ENCODE data around the gene GRIN2C.
A peak's percentile ranks its signal among the peaks of the same experiment; 100 is the strongest.

GRIN2C gene

GRCh38 chr17:74819801-74820436 is 39.8 kb downstream of the GRIN2C start:
- no peak for TF ChIP-seq CTCF (IDR thresholded peaks at IDR 0.05; ENCODE audit: low read depth, low read length, missing control alignments)
- DNase-seq (ENCODE audit: extremely low read depth, low read depth): no peak
- H3K4me3 ChIP-seq (replicated peaks; ENCODE audit: low read depth, low read length): no peak overlapping the region

DNA sequence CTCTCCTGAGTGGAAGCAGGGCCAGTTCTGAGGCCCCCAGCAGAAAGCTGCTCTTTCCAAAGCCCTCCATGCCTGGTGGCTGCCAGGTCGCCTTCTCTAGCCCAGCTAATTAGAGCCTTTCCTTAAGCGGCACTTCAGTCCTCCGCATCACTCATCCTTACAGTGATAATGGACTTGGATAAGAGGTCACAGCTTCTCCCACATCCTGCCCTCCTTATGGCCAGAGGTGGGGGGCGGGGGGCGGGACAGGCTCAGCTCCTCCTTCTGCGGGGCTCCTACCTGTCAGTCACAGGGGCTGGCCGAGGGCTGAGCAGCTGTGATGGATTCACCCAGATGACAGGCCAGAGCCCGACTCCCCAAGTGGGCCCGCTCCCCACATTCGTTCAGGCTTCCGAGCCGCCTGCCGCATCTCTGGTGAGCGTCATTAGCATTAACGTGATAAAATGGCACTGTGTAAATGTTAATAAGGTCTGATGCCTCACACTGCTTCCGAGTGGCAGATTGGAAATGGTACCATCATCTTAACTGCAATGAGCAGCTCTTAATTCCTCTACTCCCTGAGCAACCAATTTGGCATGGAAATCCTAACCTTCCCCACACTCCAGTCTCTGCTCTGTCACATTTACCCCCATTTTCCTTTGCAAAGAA is 41.3 kb downstream of the GRIN2C start:
- no peak for TF ChIP-seq CTCF (IDR thresholded peaks at IDR 0.05; ENCODE audit: low read depth, low read length, missing control alignments)
- H3K4me3 ChIP-seq (replicated peaks; ENCODE audit: low read depth, low read length): no peak overlapping the region
- no peak for DNase-seq (ENCODE audit: extremely low read depth, low read depth)

DNA sequence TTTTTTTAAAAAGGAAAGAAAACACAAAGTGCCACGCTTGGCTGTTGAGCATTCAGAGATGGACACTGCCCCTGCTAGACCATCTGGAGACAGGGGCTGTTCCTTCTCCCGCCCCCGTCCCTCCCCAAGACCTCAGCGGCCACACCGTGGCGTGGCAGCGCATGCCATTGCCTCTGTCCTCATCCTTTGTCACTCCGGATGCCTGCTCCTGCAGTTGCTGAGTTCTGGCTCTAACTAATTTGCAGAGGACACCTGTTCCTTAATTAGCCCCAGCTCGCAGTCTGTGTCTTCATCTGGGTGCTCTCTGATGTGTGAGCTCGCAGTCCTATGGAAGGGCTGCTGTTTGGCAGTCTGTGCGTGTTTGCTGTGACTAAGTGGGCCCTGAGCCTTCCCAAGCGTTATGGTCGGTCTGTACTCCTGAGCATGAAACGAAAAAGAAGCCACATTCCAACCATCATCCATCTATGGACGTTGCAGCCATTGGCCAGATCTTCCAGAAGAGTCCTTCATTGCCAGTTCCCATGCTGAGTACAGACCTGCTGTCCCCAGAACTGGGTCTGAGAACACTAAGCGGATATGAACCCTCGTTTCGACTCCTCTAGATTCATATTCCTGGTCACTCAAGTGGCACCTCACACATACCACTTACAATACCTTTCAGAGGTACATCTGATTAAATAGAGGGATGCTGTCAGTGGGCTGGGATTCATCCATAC is 42.6 kb downstream of the GRIN2C start:
- DNase-seq (ENCODE audit: extremely low read depth, low read depth): no peak
- H3K4me3 ChIP-seq (replicated peaks; ENCODE audit: low read depth, low read length): no peak overlapping the region
- no peak for TF ChIP-seq CTCF (IDR thresholded peaks at IDR 0.05; ENCODE audit: low read depth, low read length, missing control alignments)

DNA sequence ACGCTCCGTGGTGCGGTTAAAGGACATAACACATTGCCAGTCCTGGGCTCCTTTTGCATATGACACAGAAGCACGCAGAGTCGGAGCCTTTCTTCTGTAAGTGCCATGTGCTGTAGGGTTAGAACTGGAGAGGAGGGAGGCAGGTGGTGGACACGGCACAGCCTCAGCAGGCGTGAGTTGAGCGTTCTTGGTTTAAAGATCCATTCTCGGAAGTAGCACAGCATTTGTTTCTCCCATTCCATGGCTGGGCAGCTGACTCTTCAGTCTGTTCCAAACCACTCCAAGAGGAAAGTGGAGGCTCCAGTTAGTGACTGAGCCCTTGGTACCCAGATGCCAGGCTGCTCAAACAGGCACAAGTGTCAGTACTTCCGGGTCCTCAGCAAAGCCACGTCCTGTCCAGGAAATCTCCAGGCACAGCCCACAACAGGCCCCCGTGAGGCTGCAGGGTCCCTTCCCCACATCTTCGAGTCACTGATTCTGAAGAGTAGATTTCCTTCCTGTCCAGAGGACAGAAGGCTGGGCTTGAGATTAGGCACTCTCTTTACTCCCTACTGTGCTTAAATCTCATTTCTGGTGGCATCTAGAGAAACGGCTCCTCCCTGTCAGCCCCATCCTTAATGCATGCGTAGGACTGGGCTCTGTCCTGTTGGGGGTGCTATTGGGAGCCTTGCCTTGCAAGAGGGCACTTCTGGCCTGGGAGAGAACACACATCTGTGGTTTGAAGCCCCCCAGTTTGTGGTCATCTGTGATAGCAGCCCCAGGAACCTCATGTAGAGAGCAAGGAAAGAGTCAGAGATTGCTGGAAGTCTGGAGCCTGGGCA is 43.9 kb downstream of the GRIN2C start:
- peak; percentile 39 for TF ChIP-seq CTCF (IDR thresholded peaks at IDR 0.05; ENCODE audit: low read depth, low read length, missing control alignments)
- no peak for DNase-seq (ENCODE audit: extremely low read depth, low read depth)
- H3K4me3 ChIP-seq (replicated peaks; ENCODE audit: low read depth, low read length): no peak overlapping the region

DNA sequence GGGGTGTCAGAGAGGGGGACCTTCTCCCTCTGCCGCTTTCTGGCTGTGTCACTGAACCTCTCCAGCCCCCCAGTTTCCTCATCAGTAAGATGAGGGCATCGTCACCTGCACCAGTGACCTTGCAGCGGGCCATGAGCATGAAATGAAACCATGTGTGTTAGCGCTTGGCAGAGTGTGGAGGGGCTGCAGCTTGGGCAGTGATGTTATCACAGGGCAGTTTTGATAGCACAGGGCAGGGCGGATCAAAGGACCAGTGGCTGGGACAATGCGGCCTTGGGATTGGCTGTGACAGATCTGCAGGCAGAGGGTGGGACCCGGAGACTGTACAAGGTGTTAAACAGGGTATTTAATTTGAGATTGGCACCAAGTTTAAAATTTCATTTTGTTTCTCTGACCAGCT is 44.6 kb downstream of the GRIN2C start:
- no peak overlapping the region for H3K4me3 ChIP-seq (replicated peaks; ENCODE audit: low read depth, low read length)
- no peak for DNase-seq (ENCODE audit: extremely low read depth, low read depth)
- no peak for TF ChIP-seq CTCF (IDR thresholded peaks at IDR 0.05; ENCODE audit: low read depth, low read length, missing control alignments)

- peak; percentile 16 for TF ChIP-seq CTCF (IDR thresholded peaks at IDR 0.05; ENCODE audit: low read depth, low read length, missing control alignments)
- DNase-seq (ENCODE audit: extremely low read depth, low read depth): no peak
- H3K4me3 ChIP-seq (replicated peaks; ENCODE audit: low read depth, low read length): no peak overlapping the region
These were observed 45.2 kb downstream of the GRIN2C start for GRCh38 chr17:74814453-74814852.
